OCI-LY7 (cell line): ENCODE results near the gene BRD7. TPM values are rescaled to one million over a fixed set of nuclear protein-coding genes. Genes with fewer than 3 reads are reported as not detected.

Experiments used
- BruUV-seq: library from RNA; stranded (reverse); fragments of 400-500 nt; replicated peaks from 2 replicates; lab custom pipeline; 2021; lab: Mats Ljungman, UMichigan
- CTCF ChIA-PET: fragments of 300-600 bp; sonication (Branson Sonifier 250); formaldehyde crosslinking; loops from one replicate; lab custom pipeline; 2022; ENCODE audit warnings: antibody characterized with exemption; ENCODE audit not compliant: unreplicated experiment; lab: Charles Lee
- POLR2A ChIA-PET: fragments of 300-600 bp; sonication (Branson Sonifier 250); formaldehyde crosslinking; loops from one replicate; lab custom pipeline; 2022; ENCODE audit warnings: antibody characterized with exemption; lab: Charles Lee
- DNase-seq: peaks from one replicate; pipeline ENCODE4 v3.0.0-alpha.2; 2015; ENCODE audit warnings: low spot score
- H2AFZ ChIP-seq: fragments of 200-600 bp; sonication (generic), shearing (Covaris generic); 2 replicates; pipeline ENCODE4 v1.6.1; 2014; ENCODE audit warnings: mild to moderate bottlenecking, antibody characterized with exemption, low read length, moderate library complexity
- H3K27ac ChIP-seq: fragments of 200-600 bp; sonication (generic); 2 replicates; pipeline ENCODE4 v1.5.1; 2014; ENCODE audit warnings: mixed run types, low read depth, mild to moderate bottlenecking, moderate library complexity, low read length, inconsistent platforms; ENCODE audit not compliant: poor library complexity, severe bottlenecking
- H3K36me3 ChIP-seq: fragments of 200-600 bp; sonication (generic); 2 replicates; pipeline ENCODE4 v1.6.1; 2014; ENCODE audit warnings: mild to moderate bottlenecking, antibody characterized with exemption, low read length, moderate library complexity, mixed read lengths; ENCODE audit not compliant: insufficient read depth
- H3K4me1 ChIP-seq: fragments of 200-600 bp; sonication (generic); 2 replicates; pipeline ENCODE4 v1.5.1; 2014; ENCODE audit warnings: mild to moderate bottlenecking, low read length; ENCODE audit not compliant: insufficient read depth, poor library complexity, severe bottlenecking
- H3K4me2 ChIP-seq: fragments of 200-600 bp; sonication (generic); 2 replicates; pipeline ENCODE4 v1.6.1; 2014; ENCODE audit warnings: mild to moderate bottlenecking, low read length
- H3K4me3 ChIP-seq: fragments of 200-600 bp; sonication (generic); 2 replicates; pipeline ENCODE4 v1.5.1; 2014; ENCODE audit warnings: mild to moderate bottlenecking, low read depth, low read length; ENCODE audit not compliant: poor library complexity, severe bottlenecking
- H3K79me2 ChIP-seq: fragments of 200-600 bp; sonication (generic); 2 replicates; pipeline ENCODE4 v1.6.1; 2016; ENCODE audit warnings: low read depth, mild to moderate bottlenecking, low read length, moderate library complexity, mixed read lengths; ENCODE audit not compliant: insufficient read depth
- H3K9me2 ChIP-seq: fragments of 200-600 bp; sonication (generic); 2 replicates; pipeline ENCODE4 v1.6.1; 2016; ENCODE audit warnings: mild to moderate bottlenecking, low read length, mixed read lengths; ENCODE audit not compliant: insufficient read depth
- H3K9me3 ChIP-seq: fragments of 200-600 bp; sonication (generic); 2 replicates; pipeline ENCODE4 v1.6.1; 2014; ENCODE audit warnings: mild to moderate bottlenecking, mixed run types, low read length, mixed read lengths
- H4K20me1 ChIP-seq: fragments of 200-600 bp; sonication (generic); 2 replicates; pipeline ENCODE4 v1.6.1; 2014; ENCODE audit warnings: mild to moderate bottlenecking, antibody characterized with exemption, low read length, moderate library complexity, mixed read lengths; ENCODE audit not compliant: insufficient read depth
- CTCF ChIP-seq: fragments of 200-600 bp; sonication (generic); conservative IDR thresholded peaks from 2 replicates; pipeline ENCODE4 v1.5.1; 2014; ENCODE audit warnings: mild to moderate bottlenecking, antibody characterized with exemption, low read length, moderate library complexity, mixed read lengths
- EZH2phosphoT487 ChIP-seq: fragments of 200-600 bp; sonication (generic); IDR thresholded peaks from 2 replicates; pipeline ENCODE4 v1.6.1; 2018; ENCODE audit warnings: low read depth, borderline replicate concordance, mild to moderate bottlenecking, mixed run types, antibody characterized with exemption, low read length, moderate library complexity, mixed read lengths
- intact Hi-C: fragments of 100-400 bp; cut with micrococcal nuclease; formaldehyde crosslinking; loops from one replicate; pipeline ENCODE4 v1.10.0; 2022; ENCODE audit not compliant: unreplicated experiment
- total RNA-seq, 2 experiments: library from RNA; depleted of rRNA in 1 of 2; stranded (reverse); fragments of >200 nt in 1 of 2; shearing (Covaris generic) in 1 of 2; gene quantifications; 2 replicates each; pipeline ENCODE4 v1.2.3, GENCODE V29; 2014 to 2022

BRD7 gene
- total RNA-seq, 2 experiments from 2014 or later, result 78.5 to 105 TPM

- H3K27ac ChIP-seq, result no peak overlapping the region
- CTCF ChIA-PET, result no interaction called here
- no peaks in the 10 kb centered on the region for H3K9me2 ChIP-seq
- no peak overlapping the region for H3K4me2 ChIP-seq
- H2AFZ ChIP-seq, result no peak overlapping the region
- no peak for DNase-seq
- H3K36me3 ChIP-seq, result peaks cover 83% of the 10 kb centered on the region
- H3K4me1 ChIP-seq, result no peaks in the 10 kb centered on the region
- TF ChIP-seq EZH2phosphoT487 (no peak), CTCF (no peak)
- POLR2A ChIA-PET, result no interaction called here
- H3K79me2 ChIP-seq, result no peaks in the 10 kb centered on the region
- no TSS peak for BruUV-seq
- H3K9me3 ChIP-seq, result no peaks in the 10 kb centered on the region
- H4K20me1 ChIP-seq, result no peaks in the 10 kb centered on the region
- no peak overlapping the region for H3K4me3 ChIP-seq
- intact Hi-C loops, result no loop called here
Measured at GRCh38 chr16:50340578-50340977, 28.2 kb downstream of the BRD7 start.

- intact Hi-C loops, result no loop called here
- Histone ChIP-seq H3K4me1 (no peaks in the 10 kb centered on the region), H3K4me3 (no peak overlapping the region), H3K27ac (no peak overlapping the region), H3K9me2 (no peaks in the 10 kb centered on the region), H3K36me3 (peaks cover 92% of the 10 kb centered on the region), H3K9me3 (no peaks in the 10 kb centered on the region), H4K20me1 (no peaks in the 10 kb centered on the region), H3K79me2 (no peaks in the 10 kb centered on the region), H2AFZ (no peak overlapping the region), H3K4me2 (no peak overlapping the region)
- BruUV-seq, result no TSS peak
- ChIA-PET CTCF (interaction anchor here (0.5 kb wide), 1 partner anchor 70 kb away, joined by 3 read pairs; no protein-coding TSS in a partner anchor), POLR2A (interaction anchor here (0.6 to 1.3 kb wide), 2 partner anchors 22 to 285 kb away, joined by 3 read pairs; no protein-coding TSS in a partner anchor)
- no peak for DNase-seq
- no peak for TF ChIP-seq EZH2phosphoT487
Measured at GRCh38 chr16:50338371-50339231, 30.2 kb downstream of the BRD7 start.

GRCh38 chr16:50336884-50337283, 31.9 kb downstream of the BRD7 start:
- H4K20me1 ChIP-seq, result no peaks in the 10 kb centered on the region
- no peak overlapping the region for H3K4me2 ChIP-seq
- intact Hi-C loops, result no loop called here
- CTCF ChIA-PET, result no interaction called here
- DNase-seq, result no peak
- no peaks in the 10 kb centered on the region for H3K9me3 ChIP-seq
- TF ChIP-seq CTCF, result no peak
- no peak for TF ChIP-seq EZH2phosphoT487
- H3K36me3 ChIP-seq, result peaks cover 91% of the 10 kb centered on the region
- no peak overlapping the region for H2AFZ ChIP-seq
- H3K79me2 ChIP-seq, result peaks cover 4% of the 10 kb centered on the region; the same call in 1 of the 2 replicates
- H3K4me1 ChIP-seq, result no peaks in the 10 kb centered on the region
- no TSS peak for BruUV-seq
- H3K4me3 ChIP-seq, result no peak overlapping the region
- H3K9me2 ChIP-seq, result no peaks in the 10 kb centered on the region
- H3K27ac ChIP-seq, result no peak overlapping the region
- POLR2A ChIA-PET, result interaction anchor here (0.7 to 0.8 kb wide), 2 partner anchors 126 to 407 kb away, joined by 4 to 6 read pairs; no protein-coding TSS in a partner anchor
